RPMI8226 (cell line): ENCODE measurements around the gene RAB40A.
"Not testable (repeated sequence)": the region's sequence is repeated elsewhere in the genome, so short reads cannot be mapped to it uniquely, and the experiment has no call there.

Source experiments
- DNase-seq: peaks from one replicate; pipeline ENCODE4 v3.0.0-alpha.2; 2015

Gene RAB40A

GRCh38 chrX:103460001-103460755 lies 59.1 kb downstream of the RAB40A start:
- DNase-seq = not testable (repeated sequence)

- DNase-seq = no peak
Observed at GRCh38 chrX:103453655-103454054, 65.6 kb downstream of the RAB40A start.
